ENCODE data around the gene POLG2. TPM values are rescaled to one million over a fixed set of nuclear protein-coding genes. Genes with fewer than 3 reads are reported as not detected.

The POLG2 gene
- total and polyA plus RNA-seq, 9 of the 15 experiments (the other 6 are each of a cell fraction or from before 2014, with no cell fraction given) = 13.4 to 44.8 (median 37.0) TPM

DNA sequence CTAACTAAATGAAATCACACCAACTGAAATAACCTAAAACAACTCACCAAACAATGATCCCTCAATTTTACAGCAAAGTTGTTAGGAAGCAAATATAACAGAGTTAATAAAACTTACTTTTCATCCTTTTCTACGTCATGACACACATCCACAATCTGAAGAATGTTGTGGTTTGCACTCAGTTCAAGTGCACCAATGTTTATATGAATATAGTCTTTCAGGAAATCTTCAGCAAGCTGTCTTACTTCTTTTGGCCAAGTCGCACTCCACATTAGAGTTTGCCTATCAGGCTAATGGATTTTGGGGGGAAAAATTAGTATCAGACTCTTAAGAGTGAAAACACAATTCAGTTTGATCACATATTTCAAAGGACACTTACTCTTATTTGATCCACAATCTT, 6.0 kb upstream of the POLG2 start (continued):
- no peak for TF ChIP-seq SRSF1 (IDR thresholded peaks at IDR 0.05; ENCODE audit: low read depth, low read length)

DNA sequence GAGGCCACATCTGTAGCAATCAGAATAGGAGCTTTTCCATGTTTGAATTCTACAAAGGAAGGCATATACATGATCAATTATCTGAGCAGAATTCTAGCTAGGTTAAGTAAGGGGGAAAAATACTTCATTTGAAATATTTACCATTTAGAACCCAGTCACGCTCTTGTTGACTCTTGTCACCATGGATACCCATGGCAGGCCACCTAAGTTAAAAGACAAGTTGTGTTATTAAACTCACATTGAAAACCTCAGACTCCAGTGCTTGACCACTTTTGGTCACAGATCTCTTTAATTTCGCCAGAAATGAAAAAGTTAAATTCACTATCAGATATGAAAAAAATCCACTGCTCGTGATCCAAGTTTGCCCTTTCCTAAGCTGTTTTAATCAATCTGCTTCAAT, 5.2 kb upstream of the POLG2 start:
- TF ChIP-seq NCOA1 (IDR thresholded peaks at IDR 0.05; ENCODE audit: low read depth) (no peak), ZKSCAN3 (CRISPR knock-in tag; IDR thresholded peaks at IDR 0.05) (no peak), RFX1 (IDR thresholded peaks at IDR 0.05) (peak; percentile 53), TCF7 (IDR thresholded peaks at IDR 0.05; ENCODE audit: borderline replicate concordance) (no peak), ZNF23 (CRISPR knock-in tag; IDR thresholded peaks at IDR 0.05) (no peak), MCM5 (IDR thresholded peaks at IDR 0.05; ENCODE audit: low read depth) (no peak), RBFOX2 (IDR thresholded peaks at IDR 0.05; ENCODE audit: low read depth, low read length) (peak; percentile 31), KDM4B (IDR thresholded peaks at IDR 0.05; ENCODE audit: borderline replicate concordance in 2 of 2, low read depth in 1 of 2) (no peak), HNRNPL (IDR thresholded peaks at IDR 0.05; ENCODE audit: low read depth, low read length) (0 out of 2 replicates have a peak, but pooled peaks have one; percentile 31), SIN3B (IDR thresholded peaks at IDR 0.05; ENCODE audit: low read depth) (no peak), MTA2 (IDR thresholded peaks at IDR 0.05; ENCODE audit: low read depth) (no peak), ZNF165 (CRISPR knock-in tag; IDR thresholded peaks at IDR 0.05; ENCODE audit: borderline replicate concordance) (no peak), PRPF4 (IDR thresholded peaks at IDR 0.05; ENCODE audit: insufficient read depth, low read depth, low read length, poor library complexity, severe bottlenecking) (peak; percentile 11), HMG20B (CRISPR knock-in tag; IDR thresholded peaks at IDR 0.05) (no peak), ETV6 (IDR thresholded peaks at IDR 0.05; ENCODE audit: borderline replicate concordance in 1 of 2, low read depth in 2 of 2, low read length in 1 of 2) (no peak), ETV6 (CRISPR knock-in tag; IDR thresholded peaks at IDR 0.05; ENCODE audit: borderline replicate concordance) (no peak)
- TF ChIP-seq, protein P1, sequence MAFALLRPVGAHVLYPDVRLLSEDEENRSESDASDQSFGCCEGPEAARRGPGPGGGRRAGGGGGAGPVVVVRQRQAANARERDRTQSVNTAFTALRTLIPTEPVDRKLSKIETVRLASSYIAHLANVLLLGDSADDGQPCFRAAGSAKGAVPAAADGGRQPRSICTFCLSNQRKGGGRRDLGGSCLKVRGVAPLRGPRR (CRISPR knock-in tag; IDR thresholded peaks at IDR 0.05) = no peak
- H3K4me2 ChIP-seq (ENCODE audit: insufficient read depth, low read length) = no peak overlapping the region
- no peaks in the 10 kb centered on the region for H3K9me1 ChIP-seq (ENCODE audit: control insufficient read depth, insufficient read depth, low read length)
- peaks cover 82% of the 10 kb centered on the region for H3K36me3 ChIP-seq (ENCODE audit: control insufficient read depth, insufficient read depth, low read length)
- ChIA-PET POLR2A (interaction anchor here (0.6 to 6.8 kb wide), 11 partner anchors 12 to 207 kb away, joined by 3 to 59 read pairs (median 3); no protein-coding TSS in a partner anchor), CTCF (ENCODE audit: low intra/inter-chr PET ratio) (no interaction called here)
- no peak overlapping the region for H2AFZ ChIP-seq (ENCODE audit: low read depth, low read length)
- peaks cover 67% of the 10 kb centered on the region for H3K79me2 ChIP-seq (ENCODE audit: control insufficient read depth, insufficient read depth, low read length)
- no peaks in the 10 kb centered on the region for H3K27me3 ChIP-seq (ENCODE audit: control insufficient read depth in 2 of 2, insufficient read depth in 2 of 2, low read length in 2 of 2)
- H3K27ac ChIP-seq (ENCODE audit: extremely low read depth, low read depth, low read length) = no peak overlapping the region
- intact Hi-C loops (cut with micrococcal nuclease) (loop anchor here (10.0 kb wide), 1 partner anchor 233 kb away; no protein-coding TSS in a partner anchor), in situ Hi-C loops (cut with MboI) (no loop called here)
- BruUV-seq (replicated peaks) = no TSS peak
- WGBS (ENCODE audit: insufficient coverage, low coverage, missing lambda C conversion rate) = 96% methylated on average over 3 of the region's 3 CpGs
- ATAC-seq = no peak
- FAIRE-seq = no peak
- peaks cover 11 to 12% of the 10 kb centered on the region in 2 experiments; a peak in 3 of 5 replicates for H3K4me1 ChIP-seq (replicated peaks in 1 of 2; ENCODE audit: control insufficient read depth in 2 of 2, insufficient read depth in 2 of 2, low read length in 2 of 2)
- no peak for DNase-seq (ENCODE audit: extremely low read depth in 1 of 4, low spot score in 3 of 4)
- H4K20me1 ChIP-seq (replicated peaks; ENCODE audit: control insufficient read depth, insufficient read depth, low read length) = peaks cover 19% of the 10 kb centered on the region
- H3K9me3 ChIP-seq (replicated peaks; ENCODE audit: control insufficient read depth, insufficient read depth, low read depth, low read length) = no peaks in the 10 kb centered on the region
- H3K4me3 ChIP-seq = no peak overlapping the region
- no peak overlapping the region for H3K9ac ChIP-seq (ENCODE audit: insufficient read depth in 1 of 2, low read depth in 2 of 2, low read length in 2 of 2)
